ENCODE results near the gene CAP1. TPM values are rescaled to one million over a fixed set of nuclear protein-coding genes. Genes with fewer than 3 reads are reported as not detected.

Gene CAP1
- total RNA-seq, 1 donor from 2014 or later, result 365 TPM

- ATAC-seq (no peak), DNase-seq (no peak)
- Histone ChIP-seq H3K9me3 (no peaks in the 10 kb centered on the region), H3K4me3 (no peak overlapping the region), H3K4me1 (peaks cover 76% of the 10 kb centered on the region), H3K27me3 (ENCODE audit: low read depth) (no peaks in the 10 kb centered on the region), H3K36me3 (peaks cover 31% of the 10 kb centered on the region), H3K27ac (no peak overlapping the region)
- TF ChIP-seq, protein P1, sequence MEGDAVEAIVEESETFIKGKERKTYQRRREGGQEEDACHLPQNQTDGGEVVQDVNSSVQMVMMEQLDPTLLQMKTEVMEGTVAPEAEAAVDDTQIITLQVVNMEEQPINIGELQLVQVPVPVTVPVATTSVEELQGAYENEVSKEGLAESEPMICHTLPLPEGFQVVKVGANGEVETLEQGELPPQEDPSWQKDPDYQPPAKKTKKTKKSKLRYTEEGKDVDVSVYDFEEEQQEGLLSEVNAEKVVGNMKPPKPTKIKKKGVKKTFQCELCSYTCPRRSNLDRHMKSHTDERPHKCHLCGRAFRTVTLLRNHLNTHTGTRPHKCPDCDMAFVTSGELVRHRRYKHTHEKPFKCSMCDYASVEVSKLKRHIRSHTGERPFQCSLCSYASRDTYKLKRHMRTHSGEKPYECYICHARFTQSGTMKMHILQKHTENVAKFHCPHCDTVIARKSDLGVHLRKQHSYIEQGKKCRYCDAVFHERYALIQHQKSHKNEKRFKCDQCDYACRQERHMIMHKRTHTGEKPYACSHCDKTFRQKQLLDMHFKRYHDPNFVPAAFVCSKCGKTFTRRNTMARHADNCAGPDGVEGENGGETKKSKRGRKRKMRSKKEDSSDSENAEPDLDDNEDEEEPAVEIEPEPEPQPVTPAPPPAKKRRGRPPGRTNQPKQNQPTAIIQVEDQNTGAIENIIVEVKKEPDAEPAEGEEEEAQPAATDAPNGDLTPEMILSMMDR (IDR thresholded peaks at IDR 0.05), result no peak
- intact Hi-C loops (cut with DNase I), result no loop called here
Observed at GRCh38 chr1:40047769-40048168, 7.2 kb downstream of the CAP1 start.

GRCh38 chr1:40049725-40050124, 9.2 kb downstream of the CAP1 start:
- TF ChIP-seq, protein P1 (IDR thresholded peaks at IDR 0.05), result no peak
- Histone ChIP-seq H3K27me3 (ENCODE audit: low read depth) (no peaks in the 10 kb centered on the region), H3K9me3 (no peaks in the 10 kb centered on the region), H3K4me3 (no peak overlapping the region), H3K36me3 (peaks cover 34% of the 10 kb centered on the region), H3K4me1 (peaks cover 72% of the 10 kb centered on the region), H3K27ac (no peak overlapping the region)
- no peak for DNase-seq
- peak in 1 of 2 donors; percentile 23 for ATAC-seq
- intact Hi-C loops (cut with DNase I), result no loop called here

DNA sequence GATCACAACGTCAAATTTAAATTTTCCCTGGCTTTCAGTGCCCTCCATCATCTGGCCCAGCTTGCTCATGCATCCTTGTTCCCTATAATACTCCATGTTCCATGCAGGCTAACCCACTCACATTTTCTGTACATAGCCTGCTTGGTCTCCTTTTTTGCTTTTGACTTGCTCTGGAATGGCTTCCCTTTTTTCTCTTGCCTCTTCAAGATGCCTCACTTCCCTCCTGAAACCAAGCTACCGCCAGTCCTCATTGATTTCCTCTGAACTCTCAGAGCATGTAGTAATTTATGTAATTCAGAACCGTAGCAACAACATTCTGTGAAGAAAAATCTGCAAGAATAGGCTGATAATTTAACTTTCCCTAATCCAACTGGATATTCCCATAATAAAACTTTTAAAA, 10.3 kb downstream of the CAP1 start:
- DNase-seq, result no peak
- H3K27me3 ChIP-seq (ENCODE audit: low read depth), result no peaks in the 10 kb centered on the region
- peak; percentile 28 to 50 for ATAC-seq
- H3K27ac ChIP-seq, result no peak overlapping the region
- H3K36me3 ChIP-seq, result peaks cover 29% of the 10 kb centered on the region
- peaks cover 72% of the 10 kb centered on the region for H3K4me1 ChIP-seq
- no peaks in the 10 kb centered on the region for H3K9me3 ChIP-seq
- H3K4me3 ChIP-seq, result no peak overlapping the region
- intact Hi-C loops (cut with DNase I), result no loop called here
- TF ChIP-seq, protein P1 (IDR thresholded peaks at IDR 0.05), result no peak

GRCh38 chr1:40053138-40053887, 12.8 kb downstream of the CAP1 start:
- TF ChIP-seq, protein P1 (IDR thresholded peaks at IDR 0.05), result no peak
- Histone ChIP-seq H3K4me3 (no peak overlapping the region), H3K4me1 (peaks cover 75% of the 10 kb centered on the region), H3K36me3 (peaks cover 26% of the 10 kb centered on the region), H3K9me3 (no peaks in the 10 kb centered on the region), H3K27me3 (ENCODE audit: low read depth) (no peaks in the 10 kb centered on the region), H3K27ac (no peak overlapping the region)
- no peak for ATAC-seq
- no peak for DNase-seq
- intact Hi-C loops (cut with DNase I), result no loop called here

GRCh38 chr1:40056519-40057309, 16.2 kb downstream of the CAP1 start:
- H3K27me3 ChIP-seq (ENCODE audit: low read depth), result no peaks in the 10 kb centered on the region
- H3K27ac ChIP-seq, result no peak overlapping the region
- H3K36me3 ChIP-seq, result peaks cover 28% of the 10 kb centered on the region
- no peaks in the 10 kb centered on the region for H3K9me3 ChIP-seq
- DNase-seq, result no peak
- H3K4me3 ChIP-seq, result no peak overlapping the region
- TF ChIP-seq, protein P1 (IDR thresholded peaks at IDR 0.05), result no peak
- no peak for ATAC-seq
- intact Hi-C loops (cut with DNase I), result no loop called here
- peaks cover 84% of the 10 kb centered on the region for H3K4me1 ChIP-seq
